IgD-negative memory B cell (primary cell): Measurements from ENCODE around the gene CNPPD1. TPM values are rescaled to one million over a fixed set of nuclear protein-coding genes. Genes with fewer than 3 reads are reported as not detected.

Experiments used
- H3K27ac Mint-ChIP-seq, 3 donors: one replicate each; pipeline ENCODE4 v1.8.0; 2020 to 2022; ENCODE audit warnings: mild to moderate bottlenecking in 3 of 3, mixed read lengths in 3 of 3, moderate library complexity in 1 of 3
- H3K27me3 Mint-ChIP-seq: one replicate; pipeline ENCODE4 v1.8.0; 2021; ENCODE audit warnings: mixed read lengths
- H3K36me3 Mint-ChIP-seq: one replicate; pipeline ENCODE4 v1.8.0; 2020; ENCODE audit warnings: mild to moderate bottlenecking, mixed read lengths
- H3K4me1 Mint-ChIP-seq, 3 donors: one replicate each; pipeline ENCODE4 v1.8.0; 2020 to 2022; ENCODE audit warnings: mixed read lengths in 3 of 3, mild to moderate bottlenecking in 1 of 3
- H3K4me3 Mint-ChIP-seq, 4 donors: one replicate each; pipeline ENCODE4 v1.8.0; 2020 to 2022; ENCODE audit warnings: mild to moderate bottlenecking in 4 of 4, mixed read lengths in 4 of 4, moderate library complexity in 3 of 4
- H3K9me3 Mint-ChIP-seq, 3 donors: one replicate each; pipeline ENCODE4 v1.8.0; 2020 to 2021; ENCODE audit warnings: mixed read lengths in 3 of 3, mild to moderate bottlenecking in 1 of 3
- polyA plus RNA-seq: library from polyadenylated mRNA; unstranded; fragments of 300-500 nt; fragmentation: Illumina TruSeq; gene quantifications from one replicate; pipeline ENCODE4 v1.2.3, GENCODE V29; 2021

Gene CNPPD1
- polyA plus RNA-seq, 1 donor from 2014 or later, result 151 TPM

GRCh38 chr2:219131327-219131726 is 45.4 kb downstream of the CNPPD1 start:
- peaks cover 15% of the 10 kb centered on the region for H3K36me3 Mint-ChIP-seq
- no peaks in the 10 kb centered on the region for H3K9me3 Mint-ChIP-seq
- peaks cover 0 to 2% (median 1%) of the 10 kb centered on the region in 3 donors for H3K4me1 Mint-ChIP-seq
- no peak overlapping the region for H3K27ac Mint-ChIP-seq
- H3K4me3 Mint-ChIP-seq, result no peak overlapping the region
- H3K27me3 Mint-ChIP-seq, result no peaks in the 10 kb centered on the region

GRCh38 chr2:219129589-219129988 is 47.1 kb downstream of the CNPPD1 start:
- H3K4me3 Mint-ChIP-seq, result no peak overlapping the region
- peaks cover 16% of the 10 kb centered on the region for H3K36me3 Mint-ChIP-seq
- no peaks in the 10 kb centered on the region for H3K9me3 Mint-ChIP-seq
- no peaks in the 10 kb centered on the region for H3K27me3 Mint-ChIP-seq
- no peak overlapping the region for H3K27ac Mint-ChIP-seq
- H3K4me1 Mint-ChIP-seq, result peaks cover 0 to 2% (median 1%) of the 10 kb centered on the region in 3 donors

- H3K27ac Mint-ChIP-seq, result no peak overlapping the region
- H3K4me3 Mint-ChIP-seq, result no peak overlapping the region
- H3K27me3 Mint-ChIP-seq, result no peaks in the 10 kb centered on the region
- H3K36me3 Mint-ChIP-seq, result peaks cover 16% of the 10 kb centered on the region
- H3K4me1 Mint-ChIP-seq, result peaks cover 0 to 4% (median 3%) of the 10 kb centered on the region in 3 donors
- no peaks in the 10 kb centered on the region for H3K9me3 Mint-ChIP-seq
Observed at GRCh38 chr2:219128396-219128795, 48.3 kb downstream of the CNPPD1 start.

GRCh38 chr2:219127037-219127635 is 49.6 kb downstream of the CNPPD1 start:
- H3K27me3 Mint-ChIP-seq, result no peaks in the 10 kb centered on the region
- H3K4me1 Mint-ChIP-seq, result peaks cover 0 to 4% (median 3%) of the 10 kb centered on the region in 3 donors
- H3K36me3 Mint-ChIP-seq, result peaks cover 14% of the 10 kb centered on the region
- H3K9me3 Mint-ChIP-seq, result no peaks in the 10 kb centered on the region
- no peak overlapping the region for H3K4me3 Mint-ChIP-seq
- H3K27ac Mint-ChIP-seq, result no peak overlapping the region

- peaks cover 14% of the 10 kb centered on the region for H3K36me3 Mint-ChIP-seq
- H3K4me3 Mint-ChIP-seq, result no peak overlapping the region
- H3K9me3 Mint-ChIP-seq, result no peaks in the 10 kb centered on the region
- H3K27me3 Mint-ChIP-seq, result no peaks in the 10 kb centered on the region
- H3K4me1 Mint-ChIP-seq, result peaks cover 0 to 4% (median 3%) of the 10 kb centered on the region in 3 donors
- H3K27ac Mint-ChIP-seq, result no peak overlapping the region
Observed at GRCh38 chr2:219126555-219126954, 50.2 kb downstream of the CNPPD1 start.

GRCh38 chr2:219125886-219126270 is 50.8 kb downstream of the CNPPD1 start:
- no peak overlapping the region for H3K4me3 Mint-ChIP-seq
- no peak overlapping the region for H3K27ac Mint-ChIP-seq
- H3K36me3 Mint-ChIP-seq, result peaks cover 14% of the 10 kb centered on the region
- H3K4me1 Mint-ChIP-seq, result peaks cover 0 to 4% (median 3%) of the 10 kb centered on the region in 3 donors
- no peaks in the 10 kb centered on the region for H3K27me3 Mint-ChIP-seq
- H3K9me3 Mint-ChIP-seq, result no peaks in the 10 kb centered on the region

GRCh38 chr2:219125225-219125885 is 51.4 kb downstream of the CNPPD1 start:
- no peak overlapping the region for H3K27ac Mint-ChIP-seq
- H3K27me3 Mint-ChIP-seq, result no peaks in the 10 kb centered on the region
- H3K9me3 Mint-ChIP-seq, result no peaks in the 10 kb centered on the region
- no peak overlapping the region for H3K4me3 Mint-ChIP-seq
- peaks cover 0 to 4% (median 3%) of the 10 kb centered on the region in 3 donors for H3K4me1 Mint-ChIP-seq
- H3K36me3 Mint-ChIP-seq, result peaks cover 14% of the 10 kb centered on the region

- Mint-ChIP-seq H3K4me1 (peaks cover 0 to 4% (median 3%) of the 10 kb centered on the region in 3 donors), H3K27me3 (no peaks in the 10 kb centered on the region), H3K27ac (no peak overlapping the region), H3K36me3 (peaks cover 11% of the 10 kb centered on the region), H3K9me3 (no peaks in the 10 kb centered on the region), H3K4me3 (no peak overlapping the region)
Observed at GRCh38 chr2:219124381-219125110, 52.2 kb downstream of the CNPPD1 start.

GRCh38 chr2:219123356-219124135 is 53.2 kb downstream of the CNPPD1 start:
- peaks cover 11% of the 10 kb centered on the region for H3K36me3 Mint-ChIP-seq
- no peaks in the 10 kb centered on the region for H3K9me3 Mint-ChIP-seq
- peaks cover 0 to 4% (median 4%) of the 10 kb centered on the region in 3 donors for H3K4me1 Mint-ChIP-seq
- H3K4me3 Mint-ChIP-seq, result no peak overlapping the region
- H3K27ac Mint-ChIP-seq, result no peak overlapping the region
- no peaks in the 10 kb centered on the region for H3K27me3 Mint-ChIP-seq

- Mint-ChIP-seq H3K27me3 (no peaks in the 10 kb centered on the region), H3K36me3 (peaks cover 11% of the 10 kb centered on the region), H3K4me3 (no peak overlapping the region), H3K4me1 (peaks cover 0 to 4% (median 4%) of the 10 kb centered on the region in 3 donors), H3K27ac (no peak overlapping the region), H3K9me3 (no peaks in the 10 kb centered on the region)
Observed at GRCh38 chr2:219122202-219122980, 54.3 kb downstream of the CNPPD1 start.

Other genes starting within 250 kb of the CNPPD1 start
- not detected for gene CDK5R2, start 217.3 kb downstream of the CNPPD1 start, polyA plus RNA-seq
- gene FEV, start 191.7 kb downstream of the CNPPD1 start, polyA plus RNA-seq, result not detected
- gene CRYBA2, start 183.5 kb downstream of the CNPPD1 start, polyA plus RNA-seq, result not detected
- gene CFAP65, start 135.4 kb downstream of the CNPPD1 start, polyA plus RNA-seq, result not detected
- gene IHH, start 116.0 kb downstream of the CNPPD1 start, polyA plus RNA-seq, result not detected
- 22.9 TPM for gene NHEJ1, start 16.1 kb downstream of the CNPPD1 start, polyA plus RNA-seq
- 0.63 TPM for gene SLC23A3, start 6.9 kb downstream of the CNPPD1 start, polyA plus RNA-seq
- gene RETREG2, start 1.4 kb upstream of the CNPPD1 start, polyA plus RNA-seq, result 55.6 TPM
- 64.8 TPM for gene ZFAND2B, start 29.9 kb upstream of the CNPPD1 start, polyA plus RNA-seq
- gene ABCB6, start 42.0 kb upstream of the CNPPD1 start, polyA plus RNA-seq, result 1.2 TPM
- gene ATG9A, start 52.7 kb upstream of the CNPPD1 start, polyA plus RNA-seq, result 19.6 TPM
- 31.1 TPM for gene ANKZF1, start 52.9 kb upstream of the CNPPD1 start, polyA plus RNA-seq
- not detected for gene GLB1L, start 68.5 kb upstream of the CNPPD1 start, polyA plus RNA-seq
- gene STK16, start 68.6 kb upstream of the CNPPD1 start, polyA plus RNA-seq, result 17.9 TPM
- gene TUBA4B, start 76.3 kb upstream of the CNPPD1 start, polyA plus RNA-seq, result not detected
- 229 TPM for gene TUBA4A, start 77.0 kb upstream of the CNPPD1 start, polyA plus RNA-seq
- 7.8 TPM for gene DNAJB2, start 102.4 kb upstream of the CNPPD1 start, polyA plus RNA-seq
- not detected for gene PTPRN, start 132.5 kb upstream of the CNPPD1 start, polyA plus RNA-seq
- gene RESP18, start 155.8 kb upstream of the CNPPD1 start, polyA plus RNA-seq, result not detected
- 49.9 TPM for gene DNPEP, start 211.0 kb upstream of the CNPPD1 start, polyA plus RNA-seq
- not detected for gene DES, start 241.5 kb upstream of the CNPPD1 start, polyA plus RNA-seq